GM13977 (cell line): ENCODE results near the gene TMEM258.

Experiments used
- DNase-seq: peaks from one replicate; pipeline ENCODE4 v3.0.0; 2012; ENCODE audit warnings: low spot score
- in situ Hi-C: fragments of 300-500 bp; cut with MboI; formaldehyde crosslinking; loops from one replicate; pipeline ENCODE4 v1.12.0; 2022; ENCODE audit warnings: low sequenced_read_pairs, low pct_unique_long_range_greater_than_20kb, mixed read lengths, inconsistent platforms; ENCODE audit not compliant: unreplicated experiment
- TF ChIP-seq, protein P1 (sequence below): IDR thresholded peaks from 2 replicates; pipeline ENCODE4 v1.5.1; 2012; ENCODE audit warnings: mild to moderate bottlenecking, control low read depth; ENCODE audit not compliant: insufficient read depth; ENCODE audit errors: extremely low read depth, missing control alignments

Gene TMEM258

DNA sequence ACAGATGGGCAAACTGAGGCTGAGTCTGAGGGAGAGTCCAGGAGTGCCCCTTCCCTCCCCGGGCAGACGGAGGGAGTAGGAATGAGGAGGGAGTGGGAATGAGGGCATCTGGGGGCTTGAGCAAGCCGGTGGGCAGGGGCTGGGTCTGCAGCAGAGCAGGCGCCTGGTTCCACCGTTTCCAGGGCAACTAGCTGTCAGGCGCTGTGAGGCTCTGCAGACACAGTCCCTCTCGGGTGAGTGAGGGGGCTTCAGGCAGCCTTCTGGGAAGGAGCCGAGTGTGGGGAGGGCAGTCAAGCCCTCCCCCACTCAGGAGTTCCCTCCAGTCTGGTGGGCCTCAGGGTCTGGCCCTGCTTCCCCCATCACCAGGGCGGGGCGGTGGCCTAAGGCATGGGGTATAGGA is 19.0 kb downstream of the TMEM258 start:
- no peak for DNase-seq
- in situ Hi-C loops, result no loop called here
- TF ChIP-seq, protein P1, sequence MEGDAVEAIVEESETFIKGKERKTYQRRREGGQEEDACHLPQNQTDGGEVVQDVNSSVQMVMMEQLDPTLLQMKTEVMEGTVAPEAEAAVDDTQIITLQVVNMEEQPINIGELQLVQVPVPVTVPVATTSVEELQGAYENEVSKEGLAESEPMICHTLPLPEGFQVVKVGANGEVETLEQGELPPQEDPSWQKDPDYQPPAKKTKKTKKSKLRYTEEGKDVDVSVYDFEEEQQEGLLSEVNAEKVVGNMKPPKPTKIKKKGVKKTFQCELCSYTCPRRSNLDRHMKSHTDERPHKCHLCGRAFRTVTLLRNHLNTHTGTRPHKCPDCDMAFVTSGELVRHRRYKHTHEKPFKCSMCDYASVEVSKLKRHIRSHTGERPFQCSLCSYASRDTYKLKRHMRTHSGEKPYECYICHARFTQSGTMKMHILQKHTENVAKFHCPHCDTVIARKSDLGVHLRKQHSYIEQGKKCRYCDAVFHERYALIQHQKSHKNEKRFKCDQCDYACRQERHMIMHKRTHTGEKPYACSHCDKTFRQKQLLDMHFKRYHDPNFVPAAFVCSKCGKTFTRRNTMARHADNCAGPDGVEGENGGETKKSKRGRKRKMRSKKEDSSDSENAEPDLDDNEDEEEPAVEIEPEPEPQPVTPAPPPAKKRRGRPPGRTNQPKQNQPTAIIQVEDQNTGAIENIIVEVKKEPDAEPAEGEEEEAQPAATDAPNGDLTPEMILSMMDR, result no peak

- TF ChIP-seq, protein P1, result no peak
- in situ Hi-C loops, result no loop called here
- DNase-seq, result no peak
Measured at GRCh38 chr11:61771985-61772455, 20.4 kb downstream of the TMEM258 start.

- in situ Hi-C loops, result no loop called here
- TF ChIP-seq, protein P1, result no peak
- no peak for DNase-seq
Measured at GRCh38 chr11:61771195-61771894, 21.1 kb downstream of the TMEM258 start.

DNA sequence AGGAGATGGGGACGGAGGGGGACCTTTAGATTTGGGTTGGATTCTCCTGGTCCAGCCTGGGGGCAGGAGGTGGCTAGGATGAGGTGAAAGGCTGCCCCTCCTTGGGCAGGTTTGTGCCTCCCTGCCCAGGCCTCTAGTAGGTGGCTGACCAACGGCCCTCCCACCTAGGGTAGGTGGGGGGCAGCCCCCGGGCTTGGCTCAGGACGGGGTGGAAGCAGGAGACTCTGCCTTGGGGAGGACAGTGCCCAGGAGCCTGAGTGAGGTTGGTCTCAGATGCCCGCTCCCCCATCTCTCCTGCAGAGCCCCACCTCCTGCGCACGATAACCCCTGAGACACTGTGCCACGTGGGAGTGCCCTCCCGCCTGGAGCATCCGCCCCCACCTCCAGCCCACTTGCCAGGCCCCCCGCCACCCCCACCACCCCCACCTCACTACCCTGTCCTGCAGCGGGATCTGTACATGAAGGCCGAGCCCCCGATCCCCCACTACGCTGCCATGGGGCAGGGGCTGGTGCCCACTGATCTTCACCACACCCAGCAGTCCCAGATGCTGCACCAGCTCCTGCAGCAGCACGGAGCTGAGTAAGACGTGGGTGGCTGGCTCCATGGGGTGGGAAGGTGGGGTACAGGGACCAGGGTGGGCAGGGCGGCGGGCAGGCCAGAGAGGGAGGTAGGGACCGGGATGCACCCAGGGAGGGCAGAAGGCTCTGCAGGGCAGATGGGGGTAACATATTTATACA is 22.3 kb downstream of the TMEM258 start:
- in situ Hi-C loops, result no loop called here
- TF ChIP-seq, protein P1, result no peak
- no peak for DNase-seq

DNA sequence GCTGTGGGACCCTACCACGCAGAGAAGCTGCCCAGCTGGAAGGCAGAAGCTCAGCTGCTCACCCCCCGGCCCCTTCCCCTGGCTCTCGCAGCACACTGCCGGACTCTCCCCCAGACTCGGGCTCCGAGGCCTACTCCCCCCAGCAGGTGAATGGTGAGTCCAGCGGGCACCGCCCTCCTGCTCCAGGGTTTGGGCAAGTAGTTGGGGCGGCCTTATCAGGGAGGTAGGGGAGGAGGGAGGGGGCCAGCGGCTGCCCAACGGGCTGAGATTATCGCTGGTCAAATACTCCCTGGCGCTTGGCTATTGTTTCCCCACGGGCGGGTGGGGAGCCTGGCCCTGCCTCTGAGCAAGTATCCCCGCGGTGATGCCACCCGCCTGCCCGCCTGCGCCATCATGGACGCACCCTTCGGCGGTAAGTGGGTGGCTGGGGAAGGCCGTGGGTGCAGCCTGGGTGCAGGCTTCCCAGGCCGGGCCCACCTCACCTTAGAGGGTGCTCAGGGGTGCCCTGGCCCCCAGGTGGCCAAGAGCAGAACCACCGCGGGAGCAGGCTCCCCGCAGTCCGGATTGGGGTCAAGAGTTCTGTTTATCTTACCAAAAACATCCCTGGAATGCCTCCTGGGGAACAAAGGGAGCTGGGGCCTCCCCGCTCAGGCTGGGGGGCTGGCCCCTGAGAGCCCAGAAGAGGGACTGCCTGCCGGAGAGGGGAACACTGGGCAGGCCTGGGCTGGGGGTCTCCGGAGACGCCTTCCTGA is 23.1 kb downstream of the TMEM258 start:
- in situ Hi-C loops, result no loop called here
- TF ChIP-seq, protein P1, result no peak
- DNase-seq, result no peak

DNA sequence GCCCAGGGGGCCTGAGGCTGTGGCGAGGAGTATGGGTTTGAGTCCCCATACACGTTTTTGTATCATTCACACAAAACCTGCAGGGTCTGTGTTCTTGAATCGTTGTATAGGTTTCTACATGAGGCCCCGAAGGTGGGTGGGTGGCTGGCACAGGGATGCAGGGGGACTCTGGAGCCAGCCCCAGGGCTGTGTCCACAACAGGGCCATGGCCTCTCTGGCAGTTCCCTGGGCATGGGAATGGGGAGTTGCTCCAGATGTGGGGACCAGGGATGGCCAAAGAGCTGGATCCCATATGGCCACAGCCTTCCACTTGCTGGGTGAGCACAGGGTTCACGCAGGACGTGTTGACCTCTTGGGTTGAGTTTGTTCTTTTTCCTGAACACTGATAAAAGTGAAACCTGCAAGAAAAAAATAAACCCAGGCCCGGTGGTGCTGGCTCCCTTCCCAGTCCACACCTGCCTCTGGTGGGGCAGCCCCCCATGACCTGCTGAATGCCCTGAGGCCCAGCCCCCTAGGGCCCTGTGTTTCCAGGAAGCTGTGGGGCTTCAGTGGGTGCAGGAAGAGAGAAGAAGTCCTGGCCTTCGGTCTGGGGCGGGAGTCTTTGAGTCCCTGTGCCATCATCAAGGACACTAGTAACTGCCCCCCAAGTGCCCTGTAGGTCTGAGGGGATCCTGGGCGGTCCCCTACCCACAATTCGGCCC is 23.9 kb downstream of the TMEM258 start:
- in situ Hi-C loops, result no loop called here
- TF ChIP-seq, protein P1, result no peak
- no peak for DNase-seq
